ENCODE data around the gene TMEM60. TPM values are rescaled to one million over a fixed set of nuclear protein-coding genes. Genes with fewer than 3 reads are reported as not detected.

TMEM60 gene
- total RNA-seq, 4 donors from 2014 or later: 10.9 to 14.0 (median 11.7) TPM

- 18 to 21% methylated on average over 1 of the region's 1 CpG for WGBS, 2 donors
- DNase-seq (ENCODE audit: low spot score in 2 of 2): no peak
- H3K4me3 ChIP-seq (ENCODE audit: low read depth, poor library complexity, severe bottlenecking): no peak overlapping the region
- intact Hi-C loops (cut with DNase I; ENCODE audit: low total_unique reads): loop anchor here (5.0 kb wide), 1 partner anchor 100 kb away; no protein-coding TSS in a partner anchor
- TF ChIP-seq CTCF (IDR thresholded peaks at IDR 0.05) (no peak), POLR2A (IDR thresholded peaks at IDR 0.05) (no peak)
Measured at GRCh38 chr7:77757589-77757988, 40.6 kb downstream of the TMEM60 start.

- intact Hi-C loops (cut with DNase I; ENCODE audit: low total_unique reads): no loop called here
- 78 to 79% methylated on average over 1 of the region's 1 CpG for WGBS, 2 donors
- no peak for DNase-seq (ENCODE audit: low spot score in 2 of 2)
Measured at GRCh38 chr7:77753173-77753572, 45.1 kb downstream of the TMEM60 start.

DNA sequence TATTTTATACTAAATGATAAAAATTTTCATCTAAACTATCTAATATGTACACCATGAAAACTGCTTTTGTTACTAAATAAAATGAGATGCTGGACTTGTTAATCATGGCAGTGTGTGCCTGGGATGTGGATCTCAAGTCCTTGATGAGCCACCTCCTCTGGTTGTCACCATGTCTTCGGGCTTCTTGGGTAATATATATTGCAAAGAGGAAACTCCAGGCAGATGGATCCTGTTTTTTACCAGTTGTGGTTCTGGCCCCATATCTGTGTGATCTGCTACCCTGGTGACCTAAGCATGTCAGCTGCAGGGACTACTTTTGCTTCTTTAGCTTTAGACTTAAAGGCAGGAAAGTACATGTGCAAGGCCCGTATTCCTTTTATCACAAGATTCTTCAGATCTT lies 46.2 kb downstream of the TMEM60 start:
- no peak for DNase-seq (ENCODE audit: low spot score in 2 of 2)
- intact Hi-C loops (cut with DNase I; ENCODE audit: low total_unique reads): no loop called here
- H3K4me3 ChIP-seq (ENCODE audit: low read depth, poor library complexity, severe bottlenecking): no peak overlapping the region
- TF ChIP-seq POLR2A (IDR thresholded peaks at IDR 0.05): no peak
- 37 to 50% methylated on average over 2 of the region's 2 CpGs for WGBS, 2 donors

More at GRCh38 chr7:77753173-77753572, 45.1 kb downstream of the TMEM60 start:
- TF ChIP-seq POLR2A (IDR thresholded peaks at IDR 0.05) (no peak), CTCF (IDR thresholded peaks at IDR 0.05) (no peak)
- H3K4me3 ChIP-seq (ENCODE audit: low read depth, poor library complexity, severe bottlenecking): no peak overlapping the region

- intact Hi-C loops (cut with DNase I; ENCODE audit: low total_unique reads): no loop called here
- WGBS, 2 donors: 76 to 90% methylated on average over 1 of the region's 1 CpG
Measured at GRCh38 chr7:77747718-77748117, 50.5 kb downstream of the TMEM60 start.

DNA sequence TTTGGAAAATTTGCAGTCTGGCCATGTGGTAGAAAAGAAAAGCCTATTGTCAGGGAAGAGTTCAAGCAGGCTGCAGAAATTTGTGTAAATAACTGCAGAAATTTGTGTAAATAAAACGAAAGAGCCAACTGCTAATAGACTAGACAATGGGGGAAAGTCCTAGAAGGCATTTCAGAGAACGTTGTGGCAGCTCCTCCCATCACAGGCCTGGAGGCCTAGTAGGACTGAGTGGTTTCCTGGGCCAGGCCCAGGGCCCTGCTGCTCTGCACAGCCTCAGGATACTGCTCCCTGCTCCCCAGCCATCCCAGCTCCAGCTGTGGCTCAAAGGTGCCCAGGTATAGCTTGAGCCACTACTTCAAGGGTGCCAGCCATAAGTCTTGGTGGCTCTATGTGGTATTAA lies 51.1 kb downstream of the TMEM60 start:
- intact Hi-C loops (cut with DNase I; ENCODE audit: low total_unique reads): no loop called here
- TF ChIP-seq CTCF (IDR thresholded peaks at IDR 0.05): no peak
- no peak for TF ChIP-seq POLR2A (IDR thresholded peaks at IDR 0.05)
- 58 to 76% methylated on average over 2 of the region's 2 CpGs for WGBS, 2 donors
- no peak for DNase-seq (ENCODE audit: low spot score in 2 of 2)
- H3K4me3 ChIP-seq (ENCODE audit: low read depth, poor library complexity, severe bottlenecking): no peak overlapping the region

More at GRCh38 chr7:77747718-77748117, 50.5 kb downstream of the TMEM60 start:
- DNase-seq (ENCODE audit: low spot score in 2 of 2): no peak
- TF ChIP-seq POLR2A (IDR thresholded peaks at IDR 0.05): no peak
- no peak for TF ChIP-seq CTCF (IDR thresholded peaks at IDR 0.05)
- no peak overlapping the region for H3K4me3 ChIP-seq (ENCODE audit: low read depth, poor library complexity, severe bottlenecking)

GRCh38 chr7:77746824-77747165 lies 51.4 kb downstream of the TMEM60 start:
- intact Hi-C loops (cut with DNase I; ENCODE audit: low total_unique reads): no loop called here
- no peak overlapping the region for H3K4me3 ChIP-seq (ENCODE audit: low read depth, poor library complexity, severe bottlenecking)
- DNase-seq (ENCODE audit: low spot score in 2 of 2): no peak
- 96 to 97% methylated on average over 2 of the region's 2 CpGs for WGBS, 2 donors
- TF ChIP-seq CTCF (IDR thresholded peaks at IDR 0.05): no peak
- TF ChIP-seq POLR2A (IDR thresholded peaks at IDR 0.05): no peak

All from lower leg skin (tissue), 4 donors.